Ishikawa (cell line): ENCODE measurements around the gene C10orf105.

ENCODE experiments used
- CEBPB ChIP-seq: IDR thresholded peaks from 2 replicates; pipeline ENCODE4 v1.6.1; 2012
- EP300 ChIP-seq: IDR thresholded peaks from 2 replicates; pipeline ENCODE4 v1.6.1; 2012; ENCODE audit warnings: borderline replicate concordance
- FOXM1 ChIP-seq: IDR thresholded peaks from 2 replicates; pipeline ENCODE4 v1.6.1; 2012; ENCODE audit warnings: low read depth, borderline replicate concordance
- NFIC ChIP-seq: IDR thresholded peaks from 2 replicates; pipeline ENCODE4 v1.6.1; 2012
- TCF12 ChIP-seq: IDR thresholded peaks from 2 replicates; pipeline ENCODE4 v1.6.1; 2012; ENCODE audit warnings: low read depth
- YY1 ChIP-seq: IDR thresholded peaks from 2 replicates; pipeline ENCODE4 v1.6.1; 2012; ENCODE audit warnings: low read depth
- TF ChIP-seq, protein P1 (sequence below): IDR thresholded peaks from 2 replicates; pipeline ENCODE4 v1.6.1; 2012; ENCODE audit warnings: low read depth, mild to moderate bottlenecking
- TF ChIP-seq, protein P2 (sequence below): IDR thresholded peaks from 2 replicates; pipeline ENCODE4 v1.6.1; 2012

DNA sequence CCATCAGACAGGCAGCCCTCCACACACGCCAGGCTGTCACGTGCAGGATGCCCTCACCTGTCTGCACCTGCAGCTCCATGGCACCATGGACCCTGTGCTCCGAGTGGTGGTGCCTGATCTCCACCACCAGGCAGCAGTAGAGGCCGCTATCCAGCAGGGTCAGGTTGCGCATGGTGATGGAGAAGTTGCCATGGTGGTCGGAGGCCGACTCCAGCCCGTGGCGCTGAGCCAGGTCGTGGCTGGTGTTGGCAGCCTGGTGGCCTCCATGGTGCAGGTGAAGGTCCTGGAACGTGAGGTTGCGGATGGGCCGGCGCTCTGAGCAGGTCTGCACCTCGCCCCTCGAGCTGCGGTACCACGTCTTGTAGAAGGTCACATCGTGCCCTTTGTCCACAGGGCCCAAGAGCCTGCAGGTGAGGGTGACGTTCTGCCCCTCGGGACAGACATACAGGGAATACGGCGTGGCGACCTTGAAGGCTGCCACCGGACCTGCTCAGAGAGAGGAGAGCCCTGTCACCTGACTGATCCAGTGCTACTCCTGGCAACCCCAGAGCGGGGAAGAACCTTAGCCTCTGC is 42.0 kb upstream of the C10orf105 start:
- TF ChIP-seq, protein P1, sequence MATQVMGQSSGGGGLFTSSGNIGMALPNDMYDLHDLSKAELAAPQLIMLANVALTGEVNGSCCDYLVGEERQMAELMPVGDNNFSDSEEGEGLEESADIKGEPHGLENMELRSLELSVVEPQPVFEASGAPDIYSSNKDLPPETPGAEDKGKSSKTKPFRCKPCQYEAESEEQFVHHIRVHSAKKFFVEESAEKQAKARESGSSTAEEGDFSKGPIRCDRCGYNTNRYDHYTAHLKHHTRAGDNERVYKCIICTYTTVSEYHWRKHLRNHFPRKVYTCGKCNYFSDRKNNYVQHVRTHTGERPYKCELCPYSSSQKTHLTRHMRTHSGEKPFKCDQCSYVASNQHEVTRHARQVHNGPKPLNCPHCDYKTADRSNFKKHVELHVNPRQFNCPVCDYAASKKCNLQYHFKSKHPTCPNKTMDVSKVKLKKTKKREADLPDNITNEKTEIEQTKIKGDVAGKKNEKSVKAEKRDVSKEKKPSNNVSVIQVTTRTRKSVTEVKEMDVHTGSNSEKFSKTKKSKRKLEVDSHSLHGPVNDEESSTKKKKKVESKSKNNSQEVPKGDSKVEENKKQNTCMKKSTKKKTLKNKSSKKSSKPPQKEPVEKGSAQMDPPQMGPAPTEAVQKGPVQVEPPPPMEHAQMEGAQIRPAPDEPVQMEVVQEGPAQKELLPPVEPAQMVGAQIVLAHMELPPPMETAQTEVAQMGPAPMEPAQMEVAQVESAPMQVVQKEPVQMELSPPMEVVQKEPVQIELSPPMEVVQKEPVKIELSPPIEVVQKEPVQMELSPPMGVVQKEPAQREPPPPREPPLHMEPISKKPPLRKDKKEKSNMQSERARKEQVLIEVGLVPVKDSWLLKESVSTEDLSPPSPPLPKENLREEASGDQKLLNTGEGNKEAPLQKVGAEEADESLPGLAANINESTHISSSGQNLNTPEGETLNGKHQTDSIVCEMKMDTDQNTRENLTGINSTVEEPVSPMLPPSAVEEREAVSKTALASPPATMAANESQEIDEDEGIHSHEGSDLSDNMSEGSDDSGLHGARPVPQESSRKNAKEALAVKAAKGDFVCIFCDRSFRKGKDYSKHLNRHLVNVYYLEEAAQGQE = no peak
- TF ChIP-seq TCF12 (no peak), EP300 (no peak), CEBPB (no peak), NFIC (no peak), FOXM1 (no peak), YY1 (no peak)
- TF ChIP-seq, protein P2, sequence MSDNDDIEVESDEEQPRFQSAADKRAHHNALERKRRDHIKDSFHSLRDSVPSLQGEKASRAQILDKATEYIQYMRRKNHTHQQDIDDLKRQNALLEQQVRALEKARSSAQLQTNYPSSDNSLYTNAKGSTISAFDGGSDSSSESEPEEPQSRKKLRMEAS = no peak
